NCI-H1048 (cell line): ENCODE measurements around the gene MYBBP1A.
"Not testable (repeated sequence)": the region's sequence is repeated elsewhere in the genome, so short reads cannot be mapped to it uniquely, and the experiment has no call there.

Experiments used
- DNase-seq: peaks from one replicate; lab custom pipeline; 2025; lab: John Stamatoyannopoulos, UW

Gene MYBBP1A

DNA sequence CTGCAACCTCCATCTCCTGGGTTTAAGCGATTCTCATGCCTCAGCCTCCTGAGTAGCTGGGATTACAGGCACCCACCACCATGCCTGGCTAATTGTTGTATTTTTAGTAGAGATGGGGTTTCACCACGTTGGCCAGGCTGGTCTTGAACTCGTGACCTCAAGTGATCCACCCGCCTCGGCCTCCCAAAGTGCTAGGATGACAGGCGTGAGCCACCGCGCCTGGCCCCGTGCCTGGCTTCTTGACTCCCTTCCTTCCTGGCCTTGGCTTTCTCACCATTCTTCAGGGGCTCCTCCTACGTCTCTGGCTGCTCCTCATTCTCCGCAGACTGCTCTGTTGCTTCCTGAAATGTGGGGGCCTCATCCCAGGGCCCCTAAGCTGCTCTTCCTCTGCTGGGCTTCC, 34.9 kb upstream of the MYBBP1A start:
- not testable (repeated sequence) for DNase-seq

DNA sequence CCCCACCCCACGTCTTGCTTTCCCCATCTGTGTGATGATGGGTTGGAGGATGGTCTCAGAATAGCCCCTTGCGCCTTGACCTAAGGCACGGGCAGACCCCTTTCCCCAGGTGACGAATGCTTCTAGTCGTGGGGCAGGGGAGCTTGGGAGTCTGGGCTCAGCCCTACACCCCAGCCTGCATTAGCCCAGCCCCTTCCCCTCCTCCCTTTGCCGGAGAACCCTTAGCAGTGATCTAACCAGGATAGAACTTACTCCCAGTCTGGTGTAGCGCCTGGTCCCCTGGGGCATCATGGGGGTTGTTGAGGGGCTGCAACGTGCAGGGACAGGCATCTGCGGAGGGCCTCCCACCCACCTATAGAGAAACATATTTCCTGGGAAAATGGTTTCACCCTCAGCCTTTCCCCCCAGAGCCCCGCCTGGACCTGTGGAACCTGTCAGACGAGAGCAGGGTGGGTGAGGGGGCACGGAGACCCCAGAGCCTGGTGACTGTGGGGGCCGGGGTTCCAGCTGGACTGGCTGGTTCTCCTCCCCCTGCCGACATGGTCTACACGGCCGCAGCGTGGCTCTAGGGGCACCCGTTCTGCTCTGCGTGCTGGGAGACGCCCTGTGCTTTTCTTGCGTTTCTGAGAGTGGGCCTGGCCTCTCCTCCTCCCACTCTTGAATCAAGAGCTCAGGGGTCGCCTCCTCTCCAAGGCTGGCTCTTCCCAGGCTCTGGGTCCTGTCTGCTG, 33.9 kb upstream of the MYBBP1A start:
- DNase-seq: no peak

DNA sequence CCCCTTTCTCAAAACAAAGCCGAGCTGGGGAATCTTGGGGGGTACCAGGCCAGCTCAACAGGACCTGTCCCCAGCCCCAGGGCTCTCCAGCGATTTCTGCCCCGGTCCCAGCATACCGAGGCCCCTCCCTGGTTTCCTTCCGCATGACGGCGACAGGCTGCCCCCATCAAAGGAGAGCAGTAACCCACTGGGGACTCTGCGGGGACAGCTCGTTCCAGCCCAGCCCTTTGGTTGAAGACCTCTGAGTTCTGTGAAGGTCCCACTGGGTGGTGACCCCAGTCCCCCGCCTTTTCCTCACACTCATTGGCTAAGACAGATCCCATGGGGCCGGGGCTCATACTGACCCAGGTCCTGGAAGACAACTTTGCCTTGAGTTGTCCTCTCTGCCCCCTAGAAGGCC, 33.2 kb upstream of the MYBBP1A start:
- DNase-seq: no peak

DNA sequence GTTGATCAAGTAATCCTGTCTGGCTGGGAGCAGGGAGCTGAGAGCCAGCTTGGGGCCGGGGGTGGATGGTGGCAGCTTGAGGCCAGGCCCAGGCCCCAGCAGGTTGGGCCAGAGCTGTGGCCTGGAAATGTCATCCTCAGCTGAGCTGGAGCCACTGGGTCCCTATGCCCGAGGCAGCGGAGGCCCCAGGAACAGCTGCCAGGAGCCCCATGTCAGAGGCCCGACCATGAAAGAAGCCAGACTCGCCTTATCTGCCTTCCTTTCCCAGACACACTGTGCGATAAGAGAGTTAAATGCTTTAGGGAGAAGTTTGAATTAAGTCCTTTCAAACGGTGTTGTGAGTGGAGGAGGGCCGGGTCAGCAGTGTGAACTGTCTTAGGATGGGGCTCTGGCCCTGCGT, 32.6 kb upstream of the MYBBP1A start:
- DNase-seq: no peak

DNA sequence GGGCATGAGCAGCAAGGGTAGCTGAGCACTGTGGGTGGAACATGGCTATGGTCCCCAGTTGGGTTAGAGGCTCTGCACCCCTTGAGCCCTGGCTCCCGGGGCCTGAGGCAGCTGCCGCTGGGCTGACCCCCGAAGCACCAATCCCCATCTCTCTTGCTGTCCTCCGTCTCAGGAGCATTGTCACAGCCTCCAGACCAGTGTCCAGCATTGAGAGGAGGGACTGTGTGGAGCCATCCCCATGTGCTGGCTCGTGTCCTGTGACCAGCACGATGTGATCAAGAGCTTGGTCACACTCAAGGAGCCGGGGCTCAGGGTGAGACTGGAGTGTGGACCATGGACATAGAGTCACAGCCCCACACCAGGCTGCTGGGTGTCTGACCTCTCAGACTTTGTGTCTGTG, 32.0 kb upstream of the MYBBP1A start:
- no peak for DNase-seq

DNA sequence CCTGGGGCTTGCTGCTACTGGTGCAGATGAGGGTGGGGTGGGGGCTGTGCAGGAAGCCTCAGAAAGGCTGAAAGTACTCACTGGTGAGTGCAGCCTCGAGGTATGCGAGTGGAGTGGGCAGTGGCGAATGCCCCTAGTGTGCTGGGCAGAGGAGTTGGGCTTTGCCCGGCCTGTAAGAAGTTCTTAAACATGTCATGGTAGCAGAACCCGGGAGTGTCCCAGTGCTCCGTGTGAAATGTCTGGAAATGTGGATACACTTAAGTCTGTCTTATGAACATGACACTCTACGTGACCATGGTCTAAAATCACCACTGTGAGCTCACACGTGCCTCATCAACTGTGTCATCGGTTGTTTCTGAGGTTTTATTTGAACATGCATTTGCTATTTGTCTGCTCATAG, 30.9 kb upstream of the MYBBP1A start:
- no peak for DNase-seq

DNA sequence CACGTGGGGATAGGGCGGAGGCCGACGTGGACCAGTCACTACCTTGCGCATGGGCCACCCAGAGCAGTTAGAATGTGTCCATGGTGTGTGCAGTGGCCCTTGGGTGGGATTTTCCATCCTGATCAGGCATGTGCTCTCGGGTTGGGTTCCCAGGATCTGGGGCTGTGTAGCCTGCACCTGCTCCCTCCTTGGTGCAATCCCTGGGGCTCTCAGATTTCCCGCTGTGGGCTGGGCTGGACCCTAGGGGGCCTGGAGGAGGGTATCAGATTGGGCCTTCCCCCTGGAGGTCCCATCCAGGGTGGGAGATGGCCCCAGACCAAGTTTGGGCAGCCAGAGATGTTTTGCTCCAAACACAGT, 30.4 kb upstream of the MYBBP1A start:
- no peak for DNase-seq

DNA sequence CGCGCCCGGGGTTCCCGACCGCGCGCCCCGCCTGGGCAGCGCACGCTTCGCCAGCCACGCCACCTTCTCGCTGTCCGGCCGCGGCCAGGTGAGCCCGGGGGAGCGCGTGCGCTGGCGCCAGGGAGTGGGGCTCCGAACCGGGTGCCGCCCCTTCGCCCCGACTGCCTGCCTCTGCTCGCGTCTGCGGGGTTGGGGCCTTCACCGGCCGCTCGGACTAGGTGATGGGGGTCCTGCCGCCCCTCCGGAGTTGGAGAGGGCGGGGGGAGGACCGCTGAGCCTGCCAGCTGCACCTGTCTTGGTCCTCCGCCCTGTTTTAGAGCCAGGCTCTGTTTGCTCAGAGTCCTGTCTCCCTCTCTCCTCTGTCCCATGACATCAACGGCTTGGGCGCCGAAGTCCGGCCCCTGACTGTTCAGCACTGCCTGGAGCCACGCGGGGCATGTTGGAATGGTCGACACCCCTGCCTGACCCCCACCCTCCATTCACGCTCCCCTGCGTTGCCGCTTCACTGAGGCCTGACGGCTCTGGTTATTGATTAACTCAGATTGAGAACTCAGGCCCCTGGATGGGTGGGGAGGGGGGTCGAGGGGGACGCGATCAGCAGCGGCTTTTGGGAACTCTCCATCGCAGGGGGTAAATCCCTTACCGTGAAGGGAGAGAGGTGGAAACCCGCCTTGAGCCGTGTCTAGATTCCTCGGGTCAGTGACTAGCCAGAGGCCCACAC, 29.9 kb upstream of the MYBBP1A start:
- no peak for DNase-seq

DNA sequence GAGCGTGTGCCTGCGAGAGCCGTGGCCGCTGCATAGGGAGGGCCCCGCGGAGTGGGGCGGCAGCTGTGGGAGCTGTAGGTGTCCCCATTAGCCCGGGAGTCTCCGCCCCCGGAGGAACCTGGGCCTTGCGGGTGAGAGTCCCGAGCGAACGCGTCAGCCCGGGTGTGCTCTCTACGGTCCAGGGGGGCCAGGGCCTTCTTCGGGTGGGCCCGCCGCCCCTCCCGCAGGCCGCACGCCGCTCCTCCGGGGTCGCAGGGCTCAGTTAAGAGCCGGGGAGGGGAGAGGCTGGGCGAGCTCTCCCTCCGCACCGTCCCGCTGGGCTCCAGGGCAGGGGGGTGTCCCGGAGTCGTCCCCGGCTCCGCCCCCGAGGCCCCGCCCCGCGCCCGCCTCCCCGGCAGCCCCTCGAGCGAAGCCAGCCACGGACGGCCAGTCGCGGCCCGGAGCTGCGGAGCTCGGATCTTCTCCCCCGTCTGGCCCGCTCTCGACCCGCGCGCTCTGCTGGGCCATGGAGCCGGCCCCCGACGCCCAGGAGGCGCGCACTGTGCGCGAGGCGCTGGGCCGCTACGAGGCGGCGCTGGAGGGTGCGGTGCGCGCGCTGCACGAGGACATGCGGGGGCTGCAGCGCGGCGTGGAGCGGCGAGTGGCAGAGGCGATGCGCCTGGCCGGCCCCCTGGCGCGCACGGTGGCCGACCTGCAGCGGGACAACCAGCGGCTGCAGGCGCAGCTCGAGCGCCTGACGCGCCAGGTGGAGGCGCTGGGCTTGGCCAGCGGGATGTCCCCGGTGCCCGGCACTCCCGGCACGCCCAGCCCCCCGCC, 29.1 kb upstream of the MYBBP1A start, which contains the start of gene SMTNL2:
SMTNL2 (plus strand) TSS at position 429 of the 816 bp plus-strand sequence; CDS start at position 506, 77 bp downstream.
- DNase-seq: no peak

DNA sequence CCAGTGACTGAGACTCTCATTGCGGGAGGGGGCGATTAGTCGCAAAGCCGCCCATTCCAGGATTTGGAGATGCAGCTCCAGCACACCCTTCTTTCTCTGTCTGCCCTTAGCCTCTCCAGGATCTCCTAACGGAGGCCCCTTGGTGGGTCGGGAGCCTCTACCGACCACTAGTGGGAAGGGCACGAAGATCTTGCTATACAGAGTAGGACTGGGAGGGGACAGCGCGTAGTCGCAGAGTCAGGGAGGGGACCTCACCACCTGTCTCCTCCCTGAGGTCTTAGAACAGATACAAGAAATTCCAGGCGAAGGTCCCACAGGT, 28.6 kb upstream of the MYBBP1A start:
- no peak for DNase-seq

DNA sequence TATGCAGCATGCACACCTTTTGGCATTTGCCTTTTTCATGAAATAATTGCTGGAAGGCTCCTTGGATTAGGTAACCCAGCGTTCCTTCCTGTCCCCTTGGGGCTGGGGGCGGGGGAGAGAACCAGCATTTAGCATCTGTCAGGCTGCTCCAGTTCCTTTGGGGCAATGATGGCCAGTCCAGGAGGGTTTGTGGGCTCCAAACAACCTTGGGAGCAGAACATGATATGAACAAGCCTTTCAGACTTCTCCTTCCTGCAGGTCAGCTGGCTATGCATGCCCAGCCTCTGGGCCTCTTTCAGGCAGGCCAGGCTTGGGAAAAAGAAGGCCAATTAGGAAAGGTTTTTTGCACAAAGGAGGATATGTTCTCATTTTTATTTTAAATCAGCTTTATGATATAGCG, 28.0 kb upstream of the MYBBP1A start:
- DNase-seq: no peak

DNA sequence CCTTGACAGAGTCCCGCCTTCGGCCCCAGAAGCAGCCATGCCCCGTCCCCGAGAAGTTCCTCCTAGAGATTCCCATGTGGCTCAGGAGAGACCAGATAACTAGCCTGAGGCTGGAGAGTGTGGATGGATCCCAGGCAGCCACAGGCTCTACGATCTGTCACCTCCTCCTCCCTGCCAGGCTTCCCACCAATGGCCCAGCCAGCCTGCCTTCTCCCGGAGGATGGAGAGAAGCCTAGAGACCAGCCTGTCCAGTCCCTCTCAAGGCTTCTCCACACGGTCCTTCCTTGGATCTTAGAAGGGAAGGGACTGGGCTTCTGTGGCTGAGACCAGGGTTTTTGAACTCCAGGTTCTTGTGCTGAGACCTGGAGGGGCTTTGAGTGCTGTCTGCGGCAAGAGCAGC, 27.5 kb upstream of the MYBBP1A start:
- no peak for DNase-seq

DNA sequence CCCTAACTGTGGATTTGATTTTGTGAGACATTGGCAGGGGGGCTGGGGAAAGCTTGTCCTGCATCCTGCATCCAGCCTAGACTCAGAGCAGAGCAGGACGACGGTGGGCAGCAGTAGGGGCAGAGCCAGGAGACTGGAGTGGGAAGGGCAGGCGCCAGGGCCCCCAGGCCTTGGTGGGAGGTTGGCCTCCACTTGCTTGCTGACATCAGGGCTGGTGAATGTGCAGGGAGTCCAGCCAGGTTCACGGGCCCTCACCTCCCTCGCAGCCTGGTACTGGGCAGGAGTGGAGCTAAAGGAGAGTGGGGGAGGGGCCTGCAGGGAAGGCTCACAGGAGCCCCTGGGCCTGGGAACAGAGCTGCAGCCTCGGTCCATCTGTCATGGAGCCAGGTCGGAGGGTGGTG, 26.9 kb upstream of the MYBBP1A start:
- DNase-seq: no peak

DNA sequence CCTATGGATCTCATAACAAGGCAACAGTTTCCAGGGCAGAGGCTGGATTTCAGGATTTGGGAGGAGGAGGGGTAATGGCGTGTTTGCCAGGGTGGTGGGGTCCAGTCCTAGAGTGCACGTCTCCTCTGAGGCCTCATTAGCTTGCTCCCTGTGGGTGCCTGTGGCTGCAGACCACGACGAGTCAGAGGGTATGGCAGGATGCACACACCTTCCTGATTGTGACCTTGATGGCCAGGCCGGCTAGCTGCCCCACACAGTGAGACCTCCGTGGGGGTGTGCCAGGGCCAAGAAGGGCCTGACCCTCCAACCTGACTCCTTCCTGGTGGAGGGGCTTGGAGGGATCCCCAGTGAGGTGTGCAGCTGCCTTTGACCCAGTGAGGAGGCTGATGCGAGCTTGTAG, 25.1 kb upstream of the MYBBP1A start:
- no peak for DNase-seq

DNA sequence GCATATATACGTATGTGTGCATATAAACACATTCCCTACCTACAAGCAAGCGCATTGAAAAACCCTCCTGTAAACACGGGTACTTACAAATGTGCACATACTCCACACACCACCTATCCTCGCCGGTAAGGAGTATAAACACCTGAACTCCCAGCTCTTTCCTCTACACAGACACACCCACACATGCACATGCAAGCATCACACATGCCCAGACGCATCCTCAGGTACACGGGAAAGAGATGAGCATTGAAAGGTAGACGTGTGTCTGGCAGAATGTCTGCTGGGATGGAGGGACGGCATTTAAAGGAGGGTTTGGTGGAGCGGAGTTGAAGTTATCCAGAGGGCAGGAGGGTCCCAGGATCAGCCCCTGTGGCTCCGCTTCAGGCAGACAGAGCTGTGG, 24.5 kb upstream of the MYBBP1A start:
- no peak for DNase-seq

DNA sequence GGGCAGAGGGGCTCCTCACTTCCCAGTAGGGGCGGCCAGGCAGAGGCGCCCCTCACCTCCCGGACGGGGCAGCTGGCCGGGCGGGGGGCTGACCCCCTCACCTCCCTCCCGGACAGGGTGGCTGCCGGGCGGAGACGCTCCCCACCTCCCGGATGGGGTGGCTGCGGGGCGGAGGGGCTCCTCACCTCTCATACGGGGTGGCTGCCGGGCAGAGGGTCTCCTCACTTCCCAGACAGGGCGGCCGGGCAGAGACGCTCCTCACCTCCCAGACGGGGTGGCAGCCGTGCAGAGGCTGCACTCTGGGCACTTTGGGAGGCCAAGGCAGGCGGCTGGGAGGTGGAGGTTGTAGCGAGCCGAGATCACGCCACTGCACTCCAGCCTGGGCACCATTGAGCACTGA, 23.2 kb upstream of the MYBBP1A start:
- not testable (repeated sequence) for DNase-seq

DNA sequence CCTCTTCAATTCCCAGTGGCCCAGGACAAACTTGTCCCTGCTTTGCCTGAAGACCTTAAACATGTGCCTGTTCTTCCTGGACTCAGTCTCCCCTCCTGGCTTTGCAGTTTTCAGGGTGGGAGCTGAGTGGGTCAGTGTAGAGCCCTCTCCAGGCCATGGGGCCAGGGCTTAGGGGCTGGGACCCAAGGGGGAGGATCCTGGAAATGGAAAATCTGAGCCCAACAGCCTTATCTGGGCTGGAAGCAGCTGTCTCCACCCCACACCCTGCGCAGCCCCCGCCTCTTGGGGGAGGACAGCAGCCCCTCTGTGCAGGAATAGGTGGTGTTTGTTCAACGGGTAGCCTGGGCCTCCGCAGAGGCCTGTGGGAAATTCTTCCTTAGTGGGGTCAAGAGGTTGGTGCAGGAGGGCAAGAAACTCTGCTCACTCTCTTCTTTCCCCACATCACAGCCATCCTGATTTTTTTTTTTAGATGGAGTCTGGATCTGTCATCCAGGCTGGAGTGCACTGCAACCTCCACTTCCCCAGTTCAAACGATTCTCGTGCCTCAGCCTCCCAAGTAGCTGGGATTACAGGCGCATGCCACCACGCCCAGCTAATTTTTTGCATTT, 22.3 kb upstream of the MYBBP1A start:
- no peak for DNase-seq

DNA sequence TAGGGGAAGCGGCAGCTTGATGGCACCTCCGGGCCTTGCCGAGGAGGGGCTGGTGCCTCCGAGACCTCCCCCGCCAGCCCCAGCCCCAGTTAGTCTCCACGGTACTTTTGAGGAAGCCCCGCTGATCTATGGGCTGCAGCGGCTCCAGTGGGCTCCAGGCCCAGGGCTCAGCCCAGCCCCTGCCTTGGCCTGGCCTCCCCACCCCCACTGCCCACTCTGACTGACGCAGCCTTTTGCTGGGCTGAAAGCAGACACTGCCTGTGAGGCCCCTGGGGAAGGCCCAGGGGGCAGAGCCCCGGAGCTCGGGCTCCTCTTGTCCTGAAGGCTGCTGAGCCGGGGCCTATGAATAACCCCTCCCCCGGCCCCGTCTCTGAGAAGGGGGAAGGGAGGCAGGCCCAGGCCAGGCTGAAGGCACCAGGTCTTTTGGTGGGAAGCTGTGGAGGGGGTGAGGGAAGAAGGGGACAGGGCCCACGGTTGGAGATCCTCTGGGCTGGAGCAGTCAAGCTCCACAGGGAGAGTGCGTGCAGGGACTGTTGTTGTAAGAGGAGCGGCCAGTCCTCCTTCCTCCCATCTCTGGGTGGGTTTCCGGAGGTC, 21.6 kb upstream of the MYBBP1A start:
- DNase-seq: no peak

DNA sequence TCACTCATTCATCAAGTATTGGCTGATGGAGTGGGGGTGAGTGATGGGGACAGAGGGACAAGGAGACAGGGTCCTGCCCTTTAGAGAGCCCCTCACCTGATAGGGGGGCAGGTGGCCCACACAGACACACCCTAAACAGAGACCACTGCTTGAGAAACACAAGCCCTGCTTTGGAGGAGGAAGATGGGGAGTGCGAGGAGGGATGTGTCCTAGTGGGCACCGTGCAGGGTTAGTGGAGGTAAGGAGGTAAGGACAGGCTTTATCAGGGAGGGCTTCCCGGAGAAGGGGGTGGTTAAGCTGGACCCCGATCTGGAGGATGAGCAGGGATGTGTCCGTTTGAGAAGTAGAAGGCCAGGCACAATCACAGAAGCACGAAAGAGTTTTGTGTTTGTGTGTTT, 21.0 kb upstream of the MYBBP1A start:
- DNase-seq: no peak

DNA sequence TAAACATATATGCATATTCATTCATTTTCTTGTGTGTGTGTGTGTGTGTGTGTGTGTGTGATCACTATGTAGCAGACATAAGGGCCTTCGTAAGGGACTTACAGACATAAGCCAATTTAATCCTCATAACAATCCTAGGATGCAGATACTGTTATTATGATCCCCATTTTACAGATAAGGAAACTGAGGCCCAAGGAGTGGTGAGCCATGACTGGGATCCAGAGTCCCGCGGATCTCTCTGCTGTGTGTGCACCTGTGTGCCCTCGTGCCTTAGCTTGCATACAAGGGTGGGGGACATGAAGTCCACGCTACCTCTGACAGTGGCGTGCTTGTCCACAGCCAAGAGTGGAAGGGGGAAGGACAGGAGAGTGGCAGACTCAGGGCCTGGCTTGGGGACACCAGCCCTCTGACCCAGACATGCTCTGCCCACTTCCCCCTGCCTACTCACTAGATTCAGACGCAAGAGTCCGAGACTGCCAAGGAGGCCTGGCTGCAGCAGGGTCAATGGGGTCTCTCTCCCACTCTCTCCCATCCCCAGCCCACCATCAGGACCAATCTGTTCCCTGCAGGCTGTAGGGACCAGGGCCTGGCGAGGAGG, 19.4 kb upstream of the MYBBP1A start:
- no peak for DNase-seq

DNA sequence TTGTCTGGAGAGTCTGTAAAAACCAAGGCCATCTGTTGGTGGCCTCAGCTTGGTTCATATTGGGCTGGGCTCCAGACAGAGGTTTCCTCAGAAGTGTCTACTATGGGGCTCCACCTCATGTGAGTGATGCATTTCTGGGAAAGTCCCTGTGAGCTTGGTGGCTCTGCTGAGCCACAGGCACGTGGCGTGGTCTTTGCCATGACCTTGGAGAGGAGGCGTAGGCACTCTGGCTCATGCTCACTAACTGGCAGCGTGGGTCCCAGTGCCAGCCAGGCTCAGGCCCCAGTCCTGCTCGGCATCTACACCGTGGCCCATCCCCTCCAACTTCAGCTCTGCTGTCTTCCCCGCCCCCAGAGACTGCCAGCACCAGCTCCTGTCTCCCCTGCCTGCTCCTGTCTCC, 18.5 kb upstream of the MYBBP1A start:
- no peak for DNase-seq

DNA sequence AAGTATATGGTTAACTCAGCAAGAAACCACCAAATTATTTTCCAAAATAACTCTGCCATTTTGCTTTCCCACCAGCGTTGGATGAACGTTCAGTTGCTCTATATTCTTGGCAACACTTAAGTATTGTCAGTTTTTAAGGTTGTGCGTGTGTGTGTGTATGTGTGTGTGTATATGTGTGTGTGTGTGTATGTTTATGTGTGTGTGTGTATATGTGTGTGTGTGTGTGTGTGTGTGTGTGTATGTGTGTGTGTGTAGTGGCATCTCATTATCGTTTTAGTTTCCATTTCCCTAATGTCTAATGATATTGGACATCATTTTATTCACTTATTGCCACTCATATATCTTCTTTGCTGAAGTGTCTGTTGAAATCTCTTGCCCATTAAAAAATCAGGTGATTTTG, 17.9 kb upstream of the MYBBP1A start:
- DNase-seq: no peak
